GM12891 (cell line): Measurements from ENCODE around the gene ALS2CL.

Source experiments
- DNase-seq: peaks from one replicate; pipeline ENCODE4 v3.0.0; 2011; ENCODE audit warnings: low spot score; ENCODE audit not compliant: insufficient read length
- FAIRE-seq: peaks from 2 replicates; lab custom pipeline; 2011; peaks lifted over from hg19 to GRCh38; lab: Jason Lieb, UNC
- PAX5 ChIP-seq: IDR thresholded peaks from 2 replicates; pipeline ENCODE4 v1.6.1; 2011; ENCODE audit warnings: low read length, moderate library complexity, mild to moderate bottlenecking; ENCODE audit not compliant: insufficient read depth, severe bottlenecking
- POLR2A ChIP-seq: IDR thresholded peaks from 2 replicates; pipeline ENCODE4 v1.6.1; 2011; ENCODE audit warnings: low read depth, low read length, control low read depth
- POLR2AphosphoS5 ChIP-seq: IDR thresholded peaks from 2 replicates; pipeline ENCODE4 v1.6.1; 2011; ENCODE audit warnings: low read depth, low read length, control low read depth
- POU2F2 ChIP-seq: IDR thresholded peaks from 2 replicates; pipeline ENCODE4 v1.6.1; 2011; ENCODE audit warnings: low read depth, mild to moderate bottlenecking, control low read depth, low read length, moderate library complexity
- SPI1 ChIP-seq: IDR thresholded peaks from 2 replicates; pipeline ENCODE4 v1.6.1; 2011; ENCODE audit warnings: low read depth, low read length, control low read depth
- TAF1 ChIP-seq: IDR thresholded peaks from 2 replicates; pipeline ENCODE4 v1.6.1; 2011; ENCODE audit warnings: low read depth, low read length, control low read depth

Gene ALS2CL

GRCh38 chr3:46667061-46667621 lies 26.3 kb downstream of the ALS2CL start:
- no peak for DNase-seq
- no peak for FAIRE-seq
- TF ChIP-seq POLR2A (no peak), TAF1 (no peak), SPI1 (no peak), PAX5 (no peak), POLR2AphosphoS5 (no peak), POU2F2 (no peak)

- DNase-seq (no peak), FAIRE-seq (no peak)
- no peak for TF ChIP-seq POU2F2
Measured at GRCh38 chr3:46666453-46666845, 27.0 kb downstream of the ALS2CL start.

GRCh38 chr3:46665763-46666452 lies 27.6 kb downstream of the ALS2CL start:
- peak; percentile 1 for DNase-seq
- no peak for FAIRE-seq
- TF ChIP-seq POLR2A (no peak), POLR2AphosphoS5 (no peak), SPI1 (no peak), TAF1 (no peak), PAX5 (no peak), POU2F2 (no peak)

- FAIRE-seq (no peak), DNase-seq (no peak)
- TF ChIP-seq PAX5 (no peak), SPI1 (no peak), POLR2A (no peak), TAF1 (no peak), POU2F2 (no peak), POLR2AphosphoS5 (no peak)
Measured at GRCh38 chr3:46664971-46665762, 28.3 kb downstream of the ALS2CL start.

GRCh38 chr3:46664188-46664970 lies 29.1 kb downstream of the ALS2CL start:
- TF ChIP-seq TAF1 (no peak), SPI1 (no peak), POLR2A (no peak), POU2F2 (no peak)
- no peak for FAIRE-seq
- DNase-seq, result no peak

- FAIRE-seq (no peak), DNase-seq (peak; percentile 6)
- TF ChIP-seq SPI1 (no peak), POU2F2 (no peak), PAX5 (no peak), TAF1 (no peak), POLR2AphosphoS5 (no peak), POLR2A (no peak)
Measured at GRCh38 chr3:46663591-46664135, 29.8 kb downstream of the ALS2CL start.

- no peak for FAIRE-seq
- TF ChIP-seq TAF1 (no peak), POU2F2 (no peak), POLR2AphosphoS5 (no peak), POLR2A (no peak), SPI1 (no peak)
Measured at GRCh38 chr3:46662771-46663551, 30.5 kb downstream of the ALS2CL start.

GRCh38 chr3:46661776-46662766 lies 31.4 kb downstream of the ALS2CL start:
- no peak for TF ChIP-seq POLR2AphosphoS5
- no peak for TF ChIP-seq PAX5
- TF ChIP-seq POU2F2, result no peak
- TF ChIP-seq SPI1, result no peak
- no peak for TF ChIP-seq TAF1
- TF ChIP-seq POLR2A, result no peak
- FAIRE-seq (no peak), DNase-seq (no peak)

More at GRCh38 chr3:46662771-46663551, 30.5 kb downstream of the ALS2CL start:
- DNase-seq, result no peak
